ENCODE measurements around the gene TMPRSS11D.

The TMPRSS11D gene, protein sequence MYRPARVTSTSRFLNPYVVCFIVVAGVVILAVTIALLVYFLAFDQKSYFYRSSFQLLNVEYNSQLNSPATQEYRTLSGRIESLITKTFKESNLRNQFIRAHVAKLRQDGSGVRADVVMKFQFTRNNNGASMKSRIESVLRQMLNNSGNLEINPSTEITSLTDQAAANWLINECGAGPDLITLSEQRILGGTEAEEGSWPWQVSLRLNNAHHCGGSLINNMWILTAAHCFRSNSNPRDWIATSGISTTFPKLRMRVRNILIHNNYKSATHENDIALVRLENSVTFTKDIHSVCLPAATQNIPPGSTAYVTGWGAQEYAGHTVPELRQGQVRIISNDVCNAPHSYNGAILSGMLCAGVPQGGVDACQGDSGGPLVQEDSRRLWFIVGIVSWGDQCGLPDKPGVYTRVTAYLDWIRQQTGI

DNA sequence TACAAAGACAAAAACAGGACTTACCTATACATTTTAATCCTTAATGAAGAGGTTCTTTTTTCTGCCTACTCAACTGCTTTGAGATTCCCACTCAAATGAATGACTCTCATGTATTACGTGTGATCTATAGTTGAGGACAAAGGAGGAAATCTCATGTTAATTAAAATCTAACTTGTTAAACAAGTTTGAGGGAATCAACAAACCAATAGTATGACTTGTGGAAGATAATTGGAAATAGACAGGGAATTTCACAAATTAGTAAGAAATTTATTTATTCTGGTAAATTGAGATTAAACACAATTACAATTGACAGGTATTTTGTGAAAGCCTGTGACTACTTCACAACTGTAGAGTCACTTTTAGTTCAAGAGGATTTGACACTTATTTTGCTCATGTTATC, at the start of gene TMPRSS11D:
Gene TMPRSS11D (minus strand): TSS at position 101 of the 400 bp plus-strand sequence. CDS start 69 bp downstream, at position 32.
- DNase-seq (ENCODE audit: low read depth), result no peak

DNA sequence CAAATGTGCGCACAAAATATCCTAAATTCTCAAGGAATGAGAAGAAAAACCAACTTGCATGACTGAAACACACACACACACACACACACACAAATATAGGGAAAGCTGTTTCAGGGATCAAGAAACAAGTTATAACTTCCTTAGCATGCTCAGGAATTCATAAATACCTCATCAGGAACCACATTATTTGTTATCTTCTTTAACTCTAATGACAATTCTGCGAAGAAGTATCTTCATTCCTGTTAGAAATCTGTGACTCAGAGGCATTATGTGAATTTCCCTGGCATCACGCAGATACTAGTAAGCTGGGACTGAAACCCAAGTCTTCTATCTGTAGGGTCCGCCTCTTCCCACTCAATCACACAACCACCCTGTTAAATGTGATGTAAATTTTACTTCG, 49.2 kb upstream of the TMPRSS11D start:
- DNase-seq (ENCODE audit: low read depth), result no peak

DNA sequence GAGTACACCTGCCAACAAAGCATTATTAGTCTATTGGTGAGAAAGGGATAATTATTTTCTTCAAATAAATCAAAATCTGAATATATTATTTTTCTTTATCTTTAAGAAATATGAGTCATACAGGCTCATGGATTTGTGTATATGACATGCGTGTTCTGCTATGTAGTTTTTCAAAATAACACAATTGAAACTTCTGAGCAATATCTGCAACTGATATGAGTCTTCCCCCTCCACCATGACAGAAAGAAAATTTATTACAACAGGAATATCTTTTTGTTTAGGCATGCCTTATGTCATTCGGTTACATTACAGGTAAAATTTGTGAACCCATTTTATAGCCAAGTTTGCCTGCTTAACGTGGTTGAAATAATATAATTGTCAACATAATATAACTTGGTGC, 47.5 kb upstream of the TMPRSS11D start:
- DNase-seq (ENCODE audit: low read depth), result no peak

DNA sequence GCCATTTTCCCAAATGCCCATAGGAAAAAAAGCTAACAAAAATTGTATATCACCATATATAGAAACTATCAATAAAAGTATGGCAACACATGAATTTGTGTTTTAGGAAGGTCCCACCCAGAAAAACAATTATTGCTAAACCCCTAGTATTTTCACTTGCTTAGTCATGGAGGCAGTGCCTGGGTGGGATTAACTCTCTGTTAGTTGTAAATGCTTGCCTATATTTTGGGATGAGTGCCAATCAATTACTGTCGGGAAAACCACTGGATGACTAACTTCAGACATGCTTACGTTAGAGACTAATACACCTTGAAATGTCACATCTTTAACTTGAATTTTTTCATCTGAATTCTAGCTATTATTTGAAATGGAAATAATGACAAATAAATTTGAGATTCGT, 45.6 kb upstream of the TMPRSS11D start:
- DNase-seq (ENCODE audit: low read depth), result no peak

DNA sequence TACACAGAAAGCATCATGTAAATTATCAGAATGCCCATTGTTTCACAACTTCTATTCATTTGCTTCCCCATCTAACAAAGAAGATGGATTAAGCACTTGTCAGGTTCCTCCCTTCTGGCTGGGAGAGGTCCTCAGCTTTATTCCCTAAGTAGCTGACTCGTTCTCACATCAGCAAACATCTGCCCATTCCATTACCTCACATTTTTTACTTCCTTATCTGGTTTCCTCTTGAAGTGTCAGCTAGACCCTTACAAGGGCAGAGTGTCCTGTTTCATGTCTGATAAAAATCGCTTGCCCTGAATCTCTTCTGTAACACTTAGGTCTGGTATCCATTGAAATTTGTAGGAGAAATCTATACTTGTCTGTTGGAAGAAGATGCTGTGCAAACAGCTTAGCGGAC, 44.7 kb upstream of the TMPRSS11D start:
- no peak for DNase-seq (ENCODE audit: low read depth)

DNA sequence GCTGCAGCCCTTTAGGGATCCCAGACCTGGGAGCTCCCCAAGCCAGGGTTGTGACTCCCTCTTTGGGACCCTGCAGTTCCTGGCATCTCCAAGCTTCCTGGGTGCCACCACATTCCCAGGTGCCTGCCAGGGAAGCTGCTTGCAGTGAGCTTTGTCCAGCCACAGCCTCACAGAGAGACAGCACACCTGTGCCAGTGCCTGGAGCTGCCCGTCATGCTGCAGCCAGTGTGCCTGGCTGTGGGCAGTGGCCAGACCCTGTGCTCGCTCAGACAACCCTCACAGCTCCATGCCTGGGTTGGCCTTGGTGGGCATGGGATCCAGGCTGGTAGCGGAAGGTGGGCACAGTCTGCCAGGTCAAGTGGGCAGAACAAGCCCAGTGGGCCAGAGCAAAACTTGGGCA, 43.4 kb upstream of the TMPRSS11D start:
- no peak for DNase-seq (ENCODE audit: low read depth)

DNA sequence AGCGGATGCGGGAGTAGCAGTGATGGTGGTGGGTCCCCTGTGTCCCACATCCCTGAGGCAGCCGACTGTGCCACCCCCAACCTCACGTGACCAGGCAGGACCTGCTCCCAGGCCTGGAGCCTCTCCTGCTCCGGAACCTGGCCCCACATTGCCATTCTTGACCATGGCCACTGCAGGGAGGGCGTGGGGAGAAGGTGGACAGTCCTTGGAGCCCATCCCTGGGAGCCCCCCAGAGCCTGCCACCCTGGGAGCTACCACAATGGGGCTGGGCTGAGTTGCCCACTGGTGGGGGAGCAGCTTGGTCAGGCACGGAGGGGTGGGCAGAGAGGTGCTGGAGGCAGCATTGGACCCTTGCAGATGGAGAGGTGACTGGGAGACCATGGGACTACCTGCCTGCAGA, 42.7 kb upstream of the TMPRSS11D start:
- no peak for DNase-seq (ENCODE audit: low read depth)

DNA sequence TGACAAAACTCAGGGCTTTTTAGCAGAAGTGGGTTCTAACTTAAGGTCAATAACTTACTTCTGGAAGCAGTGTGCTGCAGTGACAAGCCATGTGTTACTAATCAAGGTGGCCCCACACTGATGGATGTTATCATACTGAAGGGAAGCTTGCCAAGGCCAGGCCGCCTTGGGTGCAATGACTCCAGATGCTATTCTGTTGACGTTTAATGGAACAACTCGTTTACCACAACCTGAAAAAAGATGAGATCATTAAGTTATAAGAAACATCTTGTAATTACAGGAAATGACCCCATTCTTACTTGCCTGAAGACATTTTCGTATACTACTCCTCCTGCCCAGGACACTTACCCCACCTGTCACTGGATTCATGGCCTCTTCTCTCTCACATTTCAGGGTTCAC, 38.9 kb upstream of the TMPRSS11D start:
- no peak for DNase-seq (ENCODE audit: low read depth)

DNA sequence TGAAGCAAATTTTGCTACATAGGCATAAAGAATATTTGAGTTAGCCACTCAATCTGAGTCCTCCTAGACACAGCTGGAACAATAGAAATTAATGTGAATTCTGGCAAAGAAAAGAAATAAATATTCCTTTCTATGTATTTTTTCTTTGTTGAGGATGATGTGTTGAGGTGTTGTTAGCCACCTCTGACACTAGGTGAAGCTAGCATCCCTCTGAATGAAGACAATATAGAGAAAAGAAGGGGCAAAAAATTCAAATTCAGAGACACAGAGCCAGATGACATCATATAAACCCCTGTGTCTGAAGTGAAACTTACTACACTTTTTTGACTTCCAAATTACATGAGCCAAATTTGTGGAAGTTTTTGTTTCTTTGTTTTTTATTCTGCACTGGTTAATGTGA, 34.6 kb upstream of the TMPRSS11D start:
- no peak for DNase-seq (ENCODE audit: low read depth)

DNA sequence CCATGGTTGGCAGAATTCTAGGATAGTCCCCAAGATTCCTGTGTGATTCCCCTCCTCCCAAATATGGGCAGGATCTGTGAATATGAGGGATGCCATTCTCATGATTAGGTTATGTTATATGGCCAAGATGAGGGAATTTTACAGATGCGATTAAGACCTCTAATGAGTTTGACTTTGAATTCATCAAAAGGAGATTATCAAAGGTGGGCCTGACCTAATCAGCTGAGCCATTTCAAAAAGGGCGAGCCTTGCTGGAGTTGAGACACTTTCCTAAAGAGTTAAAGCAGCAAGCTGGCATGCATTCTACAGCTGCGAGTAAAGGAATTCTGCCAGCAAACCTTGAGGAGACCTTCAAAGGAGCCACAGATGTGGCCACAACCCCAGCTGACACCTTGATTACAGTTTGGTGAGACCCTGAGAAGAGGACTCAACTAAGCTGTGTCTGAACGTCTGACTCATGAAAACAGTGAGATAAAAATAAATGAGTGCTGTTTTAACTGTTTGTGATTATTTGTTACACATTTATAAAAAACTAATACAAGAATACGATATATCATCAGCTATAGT, 31.7 kb upstream of the TMPRSS11D start:
- no peak for DNase-seq (ENCODE audit: low read depth)

DNA sequence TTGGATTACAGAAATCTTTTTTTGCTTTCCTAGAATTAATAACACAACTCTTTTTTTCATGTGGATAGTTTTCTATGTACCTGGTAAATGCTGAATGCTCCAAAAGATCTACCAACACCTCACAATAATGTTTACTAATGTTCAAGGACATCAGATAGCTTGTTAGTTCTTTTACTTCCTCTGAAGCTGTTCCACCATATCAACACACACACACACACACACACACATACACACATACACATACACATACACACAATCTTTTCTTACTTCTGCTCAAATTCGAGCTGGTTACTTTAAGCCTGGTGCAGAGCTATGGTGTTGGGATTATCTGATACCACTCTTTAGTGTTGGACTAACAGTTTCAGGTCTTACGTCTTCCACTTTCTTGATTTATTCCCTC, 28.3 kb upstream of the TMPRSS11D start:
- no peak for DNase-seq (ENCODE audit: low read depth)

DNA sequence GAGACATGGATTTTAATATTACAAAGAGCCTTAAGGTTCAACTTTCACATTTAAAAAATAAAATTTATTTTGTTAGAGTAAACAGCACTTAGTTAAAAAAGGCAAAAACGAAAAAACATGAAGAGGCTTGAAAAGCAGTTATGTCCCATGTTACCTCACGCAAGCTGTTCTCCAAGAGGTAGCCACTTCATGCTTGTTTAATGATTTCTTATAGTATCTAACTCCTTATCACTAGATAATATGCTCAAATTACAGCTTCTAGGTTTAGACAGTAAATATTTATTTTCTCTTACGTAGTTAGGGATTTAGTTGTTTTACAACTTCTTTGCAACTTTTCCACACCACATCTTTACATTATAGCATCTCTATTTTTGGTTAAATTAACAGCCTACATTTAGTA, 27.8 kb upstream of the TMPRSS11D start:
- DNase-seq (ENCODE audit: low read depth), result no peak

DNA sequence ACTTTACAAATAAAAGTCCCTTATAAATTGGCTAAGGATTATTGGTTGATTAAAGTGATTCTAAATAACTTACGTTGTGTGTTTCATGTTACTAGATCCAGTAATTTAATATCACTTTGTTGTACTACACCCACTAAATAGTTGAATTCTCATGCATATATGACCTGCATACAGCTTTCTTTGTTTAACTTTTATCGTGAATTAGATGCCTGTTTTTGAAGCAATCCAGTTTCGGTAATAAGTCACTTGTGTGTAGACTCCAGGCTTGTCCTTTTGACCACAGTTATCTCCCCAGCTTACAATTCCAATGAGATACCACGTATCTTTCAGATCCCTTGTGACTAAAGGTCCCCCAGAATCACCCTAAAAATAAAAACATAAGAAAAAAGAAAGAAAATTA, 27.3 kb upstream of the TMPRSS11D start:
- DNase-seq (ENCODE audit: low read depth), result no peak

DNA sequence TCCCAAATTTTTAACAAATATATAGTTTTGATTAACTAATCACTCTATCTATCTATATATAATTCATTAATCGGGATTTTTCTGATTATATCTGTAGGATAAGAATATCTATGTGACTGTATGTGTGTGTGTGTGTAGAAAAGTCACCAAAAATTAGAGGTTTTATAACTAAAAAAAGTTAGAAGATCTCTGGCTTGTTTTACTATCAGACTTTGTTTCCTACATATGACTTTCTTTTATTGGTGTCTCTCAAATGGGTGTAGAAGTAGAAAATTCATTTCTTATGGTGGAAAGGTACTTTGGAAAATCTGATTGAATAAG, 26.7 kb upstream of the TMPRSS11D start:
- no peak for DNase-seq (ENCODE audit: low read depth)

DNA sequence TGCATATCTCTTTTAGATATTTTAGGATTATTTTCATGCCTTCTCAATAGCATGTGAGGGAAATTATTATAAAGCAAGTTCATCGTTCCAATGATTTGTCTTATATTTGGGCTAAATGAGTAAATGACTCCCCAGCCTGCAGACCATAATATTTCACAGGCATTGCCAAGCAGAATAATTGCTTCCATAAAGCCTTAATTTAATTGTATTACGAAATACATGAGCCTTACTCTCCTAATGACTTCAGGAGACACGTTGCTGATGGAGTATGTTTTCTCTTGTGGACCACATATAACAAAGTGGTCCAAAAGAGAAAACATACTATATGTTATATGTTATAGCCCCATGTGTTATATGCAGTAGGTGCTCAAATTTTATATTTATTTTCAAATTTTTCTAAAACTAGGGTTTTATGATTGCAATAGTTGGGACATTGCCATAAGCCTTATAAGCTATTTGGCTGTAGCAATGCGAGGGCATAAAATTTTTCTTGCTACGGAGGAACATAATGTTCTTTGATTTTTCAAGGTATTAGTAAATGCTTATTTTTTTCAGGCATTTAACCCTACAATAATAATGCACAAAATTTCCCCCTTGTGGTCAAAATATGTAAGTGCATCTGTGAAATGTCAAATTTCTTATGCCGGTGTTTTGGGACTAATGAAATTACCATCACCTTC, 26.2 kb upstream of the TMPRSS11D start:
- no peak for DNase-seq (ENCODE audit: low read depth)

DNA sequence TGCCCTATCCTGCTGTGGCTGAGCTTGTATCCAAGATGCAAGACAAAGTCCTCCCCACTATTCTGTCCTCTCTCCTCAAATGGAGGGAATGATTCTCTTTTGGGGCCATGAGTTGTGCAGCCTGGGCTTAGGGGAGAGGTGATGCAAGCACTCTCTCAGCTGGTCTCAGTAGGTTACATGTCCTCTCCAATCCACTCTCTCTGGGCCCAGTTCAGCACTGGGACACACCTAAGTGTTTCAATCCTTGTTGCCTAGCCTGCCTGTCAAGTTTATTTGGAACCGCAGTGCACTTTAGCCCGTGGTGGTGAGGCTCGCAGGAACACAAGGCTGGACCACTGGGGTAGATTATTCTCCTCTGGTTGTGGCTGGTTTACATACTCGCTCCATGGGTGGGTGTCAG, 23.8 kb upstream of the TMPRSS11D start:
- DNase-seq (ENCODE audit: low read depth), result no peak

DNA sequence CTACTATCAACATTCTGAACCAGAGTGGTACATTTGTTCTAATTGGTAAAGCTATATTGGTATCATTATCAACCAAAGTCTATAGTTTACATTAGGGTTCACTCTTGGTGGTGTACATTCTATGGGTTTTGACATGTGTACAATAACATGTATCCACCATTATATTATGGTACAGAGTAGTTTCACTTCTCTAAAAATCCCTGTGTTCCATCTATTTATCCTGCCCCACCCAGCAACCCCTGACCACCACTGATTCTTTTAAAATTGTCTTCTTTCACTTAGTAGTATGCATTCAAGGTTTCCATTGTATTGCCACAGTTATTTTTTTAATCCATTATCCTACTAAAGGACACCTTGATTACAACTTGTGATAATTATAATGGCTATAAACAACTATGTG, 15.3 kb upstream of the TMPRSS11D start:
- DNase-seq (ENCODE audit: low read depth), result no peak

DNA sequence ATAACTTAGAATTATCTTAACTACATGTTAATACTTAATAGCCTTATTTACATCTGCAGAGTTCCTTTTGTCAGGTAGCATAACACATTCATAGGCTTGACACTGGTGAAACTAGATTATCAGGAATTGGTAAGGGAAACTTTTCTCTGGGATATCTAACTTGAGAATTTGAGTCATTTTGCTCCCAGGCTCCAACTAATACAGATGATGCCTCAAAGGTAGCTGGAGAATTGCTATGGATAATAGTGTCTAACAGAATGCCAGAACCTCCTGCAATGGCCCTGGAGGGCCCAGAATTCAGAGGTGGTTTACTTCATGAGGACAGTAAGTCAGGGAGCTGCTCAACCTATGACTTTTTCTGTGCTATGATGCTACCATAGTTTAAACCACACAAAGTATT, 13.9 kb upstream of the TMPRSS11D start:
- DNase-seq (ENCODE audit: low read depth), result no peak

DNA sequence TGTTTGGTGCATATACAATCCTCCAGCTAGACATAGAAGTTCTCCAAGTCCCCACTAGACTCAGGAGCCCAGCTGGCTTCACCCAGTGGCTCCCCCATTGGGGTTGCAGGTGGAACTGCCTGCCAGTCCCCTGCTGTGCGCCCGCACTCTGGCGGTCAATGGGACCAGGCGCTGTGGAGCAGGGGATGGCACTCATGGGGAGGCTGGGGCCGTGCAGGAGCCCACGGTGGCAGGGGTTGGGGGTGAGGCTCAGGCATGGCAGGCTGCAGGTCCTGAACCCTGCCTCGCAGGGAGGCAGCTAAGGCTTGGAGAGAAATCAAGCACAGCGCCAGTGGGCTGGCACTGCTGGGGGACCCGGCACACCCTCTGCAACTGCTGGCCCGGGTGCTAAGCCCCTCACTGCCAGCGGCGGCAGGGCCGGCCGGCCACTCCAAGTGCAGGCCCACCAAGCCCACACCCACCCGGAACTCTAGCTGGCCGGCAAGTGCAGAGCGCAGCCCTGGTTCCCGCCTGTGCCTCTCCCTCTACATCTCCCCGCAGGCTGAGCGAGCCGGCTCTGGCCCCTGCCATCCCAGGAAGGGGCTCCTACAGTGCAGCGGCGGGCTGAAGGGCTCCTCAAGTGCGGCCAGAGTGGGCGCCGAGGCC, 12.7 kb upstream of the TMPRSS11D start:
- DNase-seq (ENCODE audit: low read depth), result no peak

DNA sequence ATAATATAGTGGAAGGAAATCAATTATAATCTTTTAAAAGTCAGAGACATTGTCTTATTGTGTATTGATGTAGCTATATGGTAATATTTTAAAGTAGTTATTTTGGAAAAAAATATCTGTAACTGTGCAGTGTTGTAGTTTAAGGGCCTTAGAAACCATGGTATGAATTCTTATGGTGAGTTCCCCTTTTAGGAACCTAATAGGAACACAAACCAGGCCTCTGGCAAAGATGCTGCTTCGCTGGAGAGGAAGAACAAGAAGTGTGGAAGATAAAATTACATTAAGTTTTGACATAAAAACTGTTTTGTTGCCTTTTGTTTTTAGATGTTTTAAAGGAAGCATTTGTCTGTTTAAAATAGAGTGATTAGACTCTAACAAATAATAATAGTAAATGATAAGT, 10.9 kb upstream of the TMPRSS11D start:
- DNase-seq (ENCODE audit: low read depth), result no peak

DNA sequence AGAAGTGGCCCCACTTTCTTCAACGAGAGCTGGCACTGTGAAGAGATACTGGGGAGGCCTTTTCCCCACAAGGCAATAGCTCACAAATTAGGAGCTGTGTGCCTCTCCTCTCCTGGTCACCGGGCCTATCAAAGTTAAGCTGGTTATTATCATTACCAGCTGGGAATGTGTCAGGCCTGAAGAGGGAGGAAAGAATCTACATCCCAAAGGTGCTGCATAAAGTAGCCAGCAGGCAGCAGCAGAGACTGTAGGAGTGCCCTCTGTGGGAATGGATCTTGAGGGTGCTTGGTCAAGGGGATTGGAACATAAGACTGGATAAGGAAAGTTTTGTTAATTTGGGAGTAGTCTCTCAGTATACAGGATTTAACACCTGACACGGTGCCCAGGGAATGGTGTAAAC, 9.1 kb upstream of the TMPRSS11D start:
- no peak for DNase-seq (ENCODE audit: low read depth)

DNA sequence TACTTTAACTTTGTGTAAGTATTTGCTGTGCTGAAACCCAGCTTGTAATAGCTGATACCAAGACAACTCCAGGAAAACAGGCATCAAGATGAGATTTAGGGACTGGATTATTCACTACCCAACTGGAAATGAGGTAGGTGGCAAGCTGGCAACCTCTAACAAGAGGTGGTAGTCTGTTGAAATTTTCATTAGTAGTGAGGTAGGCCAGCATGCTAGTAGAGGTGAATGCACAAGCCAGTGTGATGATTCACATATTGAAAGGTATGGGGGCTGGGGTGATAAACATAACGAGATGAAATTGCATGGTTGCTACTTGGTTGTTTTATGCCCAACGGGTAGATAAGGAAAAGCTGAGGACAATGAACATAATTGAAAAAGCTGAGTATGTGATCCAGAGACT, 8.5 kb upstream of the TMPRSS11D start:
- no peak for DNase-seq (ENCODE audit: low read depth)

DNA sequence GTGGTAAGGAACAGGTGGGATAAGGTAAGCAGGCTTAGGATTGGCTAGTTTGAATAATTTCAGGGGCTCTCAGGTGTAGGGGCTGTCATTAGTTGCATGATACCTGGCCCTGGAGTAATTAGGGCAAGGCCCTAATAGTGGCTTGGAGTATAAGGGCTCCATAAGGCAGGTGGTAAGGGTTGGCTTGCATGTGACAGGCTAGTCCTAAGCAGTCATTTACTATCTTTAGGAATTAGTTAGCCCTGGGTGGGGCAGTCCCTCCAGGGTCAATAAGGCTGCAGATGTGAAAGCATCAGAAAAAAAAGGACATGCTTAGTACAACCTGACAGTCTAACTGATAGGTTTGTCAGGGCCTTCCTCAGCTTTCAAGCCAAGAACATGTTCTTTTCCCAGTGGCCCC, 7.8 kb upstream of the TMPRSS11D start:
- no peak for DNase-seq (ENCODE audit: low read depth)
